Endothelial cell of umbilical vein (primary cell): ENCODE data around the gene GGA2.

Source experiments
- EZH2 ChIP-seq: IDR thresholded peaks from 2 replicates; pipeline ENCODE4 v1.6.1; 2012; ENCODE audit warnings: borderline replicate concordance, low read depth, mild to moderate bottlenecking, moderate library complexity, low read length, inconsistent platforms; ENCODE audit not compliant: severe bottlenecking
- POLR2A ChIP-seq: IDR thresholded peaks from 2 replicates; pipeline ENCODE4 v1.6.1; 2012; ENCODE audit warnings: low read depth, mild to moderate bottlenecking, control low read depth, low read length
- TF ChIP-seq, protein P1 (sequence below): IDR thresholded peaks from 2 replicates; pipeline ENCODE4 v1.6.1; 2011; ENCODE audit not compliant: insufficient read depth, insufficient read length

DNA sequence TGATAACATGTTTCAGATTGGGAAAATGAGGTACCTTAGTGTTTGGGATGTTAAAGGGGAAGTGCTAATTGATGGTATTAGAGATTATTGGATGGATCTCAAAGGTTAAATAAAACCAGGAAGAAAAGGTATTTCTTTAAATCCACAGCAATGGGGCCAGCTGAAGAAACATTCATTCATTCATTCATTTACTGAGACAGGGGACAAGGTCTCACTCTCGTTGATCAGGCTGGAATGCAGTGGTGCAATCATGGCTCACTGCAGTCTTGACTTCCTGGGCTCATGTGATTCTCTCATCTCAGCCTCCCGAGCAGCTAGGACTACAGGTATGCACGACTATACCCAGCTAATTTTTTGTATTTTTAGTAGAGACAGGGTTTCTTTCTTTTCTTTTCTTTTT, 27.1 kb upstream of the GGA2 start:
- no peak for TF ChIP-seq EZH2
- TF ChIP-seq, protein P1, sequence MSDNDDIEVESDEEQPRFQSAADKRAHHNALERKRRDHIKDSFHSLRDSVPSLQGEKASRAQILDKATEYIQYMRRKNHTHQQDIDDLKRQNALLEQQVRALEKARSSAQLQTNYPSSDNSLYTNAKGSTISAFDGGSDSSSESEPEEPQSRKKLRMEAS = no peak
- TF ChIP-seq POLR2A = no peak
